Activated naive CD8-positive, alpha-beta T cell treated with anti-CD3 and anti-CD28 coated beads, Interleukin-2, amount 50 U/mL, for 24 hours (primary cell): ENCODE measurements around the gene CAPG.
A peak's percentile ranks its signal among the peaks of the same experiment; 100 is the strongest.
"Not testable (repeated sequence)": the region's sequence is repeated elsewhere in the genome, so short reads cannot be mapped to it uniquely, and the experiment has no call there.

Source experiments
- ATAC-seq: fragments of 150-1000 bp; cut with Tn5 transposase; one replicate; pipeline ENCODE4 v1.10.0; 2021
- DNase-seq: peaks from one replicate; pipeline ENCODE4 v3.0.0; 2021
- H3K27ac Mint-ChIP-seq: one replicate; pipeline ENCODE4 v1.8.0; 2021; ENCODE audit warnings: mild to moderate bottlenecking, mixed read lengths
- H3K27me3 Mint-ChIP-seq: one replicate; pipeline ENCODE4 v1.8.0; 2021; ENCODE audit warnings: mixed read lengths
- H3K36me3 Mint-ChIP-seq: one replicate; pipeline ENCODE4 v1.8.0; 2021; ENCODE audit warnings: low read depth, mixed read lengths
- H3K4me1 Mint-ChIP-seq: one replicate; pipeline ENCODE4 v1.8.0; 2021; ENCODE audit warnings: mixed read lengths
- H3K4me3 Mint-ChIP-seq: one replicate; pipeline ENCODE4 v1.8.0; 2021; ENCODE audit warnings: mild to moderate bottlenecking, moderate library complexity, mixed read lengths
- H3K9me3 Mint-ChIP-seq: one replicate; pipeline ENCODE4 v1.8.0; 2021; ENCODE audit warnings: mixed read lengths

Gene CAPG

GRCh38 chr2:85445316-85446295 lies 35.4 kb upstream of the CAPG start:
- Mint-ChIP-seq H3K27me3 (no peaks in the 10 kb centered on the region), H3K4me1 (no peaks in the 10 kb centered on the region), H3K27ac (no peak overlapping the region), H3K36me3 (no peaks in the 10 kb centered on the region), H3K4me3 (no peak overlapping the region), H3K9me3 (no peaks in the 10 kb centered on the region)
- DNase-seq = no peak
- ATAC-seq = no peak

DNA sequence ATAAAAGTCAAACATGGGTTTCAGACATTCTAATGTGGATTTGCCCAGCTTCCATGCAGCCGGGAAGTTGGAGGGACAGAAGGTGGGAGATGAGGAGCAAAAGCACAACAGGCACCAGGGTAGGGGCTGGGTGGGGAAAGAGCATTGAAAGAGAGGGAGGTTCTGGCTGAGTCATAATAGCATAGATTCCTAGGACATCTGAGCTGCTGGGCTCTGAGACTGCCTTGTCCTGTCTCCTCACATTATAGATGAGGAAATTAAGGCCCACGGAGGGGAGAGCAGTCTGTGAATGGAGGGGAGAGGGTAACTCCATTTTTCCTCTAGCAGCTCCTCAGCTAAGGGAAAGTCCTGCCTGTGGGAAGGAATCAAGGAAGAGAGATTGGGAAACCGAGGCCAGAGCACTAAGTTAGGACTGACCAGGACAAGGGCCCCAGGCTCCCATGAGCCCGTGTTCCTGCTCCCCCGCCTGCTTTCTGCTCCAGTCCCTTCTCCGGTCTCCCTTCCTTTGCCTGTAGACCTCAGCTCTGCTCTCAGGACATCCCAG lies 34.5 kb upstream of the CAPG start:
- H3K9me3 Mint-ChIP-seq = no peaks in the 10 kb centered on the region

DNA sequence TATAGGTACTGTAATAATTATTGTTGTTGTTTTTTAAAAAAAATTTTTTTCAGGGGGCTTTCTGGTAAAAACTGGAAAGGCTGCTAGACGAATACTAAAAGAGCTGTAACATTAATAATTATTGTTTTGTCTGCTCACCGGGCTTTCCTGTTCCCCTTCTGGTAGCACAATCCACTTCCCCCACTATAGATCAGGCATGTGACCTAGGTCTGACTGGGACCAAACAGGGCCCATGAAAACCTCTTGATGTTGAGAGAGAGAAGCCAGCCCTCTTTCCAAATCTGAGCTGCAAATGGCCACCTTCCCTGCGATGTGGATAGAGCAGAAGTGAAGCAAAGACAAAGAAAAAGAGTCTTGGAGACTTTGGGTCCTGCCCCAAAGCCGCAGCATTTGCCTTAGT lies 31.7 kb upstream of the CAPG start:
- no peak overlapping the region for H3K27ac Mint-ChIP-seq
- no peak overlapping the region for H3K4me3 Mint-ChIP-seq

More for the DNA sequence above, 34.5 kb upstream of the CAPG start:
- peaks cover 6% of the 10 kb centered on the region for H3K4me1 Mint-ChIP-seq
- H3K27me3 Mint-ChIP-seq = no peaks in the 10 kb centered on the region
- ATAC-seq (no peak), DNase-seq (no peak)
- H3K27ac Mint-ChIP-seq = no peak overlapping the region
- no peak overlapping the region for H3K4me3 Mint-ChIP-seq
- H3K36me3 Mint-ChIP-seq = no peaks in the 10 kb centered on the region

DNA sequence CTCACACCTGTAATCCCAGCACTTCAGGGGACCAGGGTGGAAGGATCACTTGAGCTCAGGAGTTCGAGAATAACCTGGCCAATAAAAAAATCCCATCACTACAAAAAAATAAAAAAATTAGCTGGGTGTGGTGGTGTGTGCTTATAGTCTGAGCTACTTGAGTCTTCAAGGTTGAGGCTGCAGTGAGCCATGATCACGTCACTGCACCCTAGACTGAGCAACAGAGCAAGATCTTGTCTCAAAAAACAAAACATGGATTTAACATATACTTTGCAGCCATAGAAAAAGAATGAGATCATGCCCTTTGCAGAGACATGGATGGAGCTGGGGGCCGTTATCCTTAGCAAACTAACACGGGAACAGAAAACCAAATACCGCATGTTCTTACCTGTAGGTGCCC lies 30.6 kb upstream of the CAPG start:
- H3K27ac Mint-ChIP-seq = no peak overlapping the region
- no peaks in the 10 kb centered on the region for H3K36me3 Mint-ChIP-seq
- no peak for ATAC-seq
- no peaks in the 10 kb centered on the region for H3K27me3 Mint-ChIP-seq
- H3K4me3 Mint-ChIP-seq = no peak overlapping the region
- H3K9me3 Mint-ChIP-seq = no peaks in the 10 kb centered on the region
- DNase-seq = no peak
- H3K4me1 Mint-ChIP-seq = peaks cover 30% of the 10 kb centered on the region

More for the DNA sequence above, 31.7 kb upstream of the CAPG start:
- ATAC-seq (no peak), DNase-seq (no peak)
- no peaks in the 10 kb centered on the region for H3K9me3 Mint-ChIP-seq
- H3K36me3 Mint-ChIP-seq = no peaks in the 10 kb centered on the region
- no peaks in the 10 kb centered on the region for H3K27me3 Mint-ChIP-seq
- peaks cover 28% of the 10 kb centered on the region for H3K4me1 Mint-ChIP-seq

- DNase-seq (peak; percentile 25), ATAC-seq (peak; percentile 20)
- H3K4me3 Mint-ChIP-seq = peak overlapping the region; percentile 84
- no peaks in the 10 kb centered on the region for H3K36me3 Mint-ChIP-seq
- no peaks in the 10 kb centered on the region for H3K27me3 Mint-ChIP-seq
- H3K4me1 Mint-ChIP-seq = peaks cover 31% of the 10 kb centered on the region
- no peaks in the 10 kb centered on the region for H3K9me3 Mint-ChIP-seq
- H3K27ac Mint-ChIP-seq = peak overlapping the region; percentile 73
Observed at GRCh38 chr2:85439986-85440385, 29.8 kb upstream of the CAPG start.

GRCh38 chr2:85439569-85439968 lies 29.4 kb upstream of the CAPG start:
- not testable (repeated sequence) for DNase-seq, ATAC-seq

GRCh38 chr2:85439025-85439472 lies 28.9 kb upstream of the CAPG start:
- Mint-ChIP-seq H3K4me3 (peak overlapping the region; percentile 84), H3K27ac (peak overlapping the region; percentile 59), H3K9me3 (no peaks in the 10 kb centered on the region), H3K36me3 (no peaks in the 10 kb centered on the region), H3K27me3 (no peaks in the 10 kb centered on the region), H3K4me1 (peaks cover 31% of the 10 kb centered on the region)
- no peak for ATAC-seq
- DNase-seq = no peak

More at GRCh38 chr2:85439569-85439968, 29.4 kb upstream of the CAPG start:
- Mint-ChIP-seq H3K4me1 (peaks cover 31% of the 10 kb centered on the region), H3K4me3 (peak overlapping the region; percentile 84), H3K27ac (peak overlapping the region; percentile 73)
- H3K9me3 Mint-ChIP-seq, H3K36me3 Mint-ChIP-seq, H3K27me3 Mint-ChIP-seq: not testable (repeated sequence)

- peaks cover 31% of the 10 kb centered on the region for H3K4me1 Mint-ChIP-seq
- ATAC-seq (peak; percentile 1), DNase-seq (no peak)
- H3K4me3 Mint-ChIP-seq = peak overlapping the region; percentile 84
- no peaks in the 10 kb centered on the region for H3K27me3 Mint-ChIP-seq
- H3K27ac Mint-ChIP-seq = peak overlapping the region; percentile 93
- H3K36me3 Mint-ChIP-seq = no peaks in the 10 kb centered on the region
- H3K9me3 Mint-ChIP-seq = no peaks in the 10 kb centered on the region
Observed at GRCh38 chr2:85438201-85439024, 28.2 kb upstream of the CAPG start.

GRCh38 chr2:85437488-85438200 lies 27.5 kb upstream of the CAPG start:
- Mint-ChIP-seq H3K4me3 (peak overlapping the region; percentile 84), H3K9me3 (no peaks in the 10 kb centered on the region), H3K27ac (peak overlapping the region; percentile 93), H3K4me1 (peaks cover 31% of the 10 kb centered on the region), H3K36me3 (no peaks in the 10 kb centered on the region), H3K27me3 (no peaks in the 10 kb centered on the region)
- peak; percentile 84 for ATAC-seq
- peak; percentile 79 for DNase-seq

DNA sequence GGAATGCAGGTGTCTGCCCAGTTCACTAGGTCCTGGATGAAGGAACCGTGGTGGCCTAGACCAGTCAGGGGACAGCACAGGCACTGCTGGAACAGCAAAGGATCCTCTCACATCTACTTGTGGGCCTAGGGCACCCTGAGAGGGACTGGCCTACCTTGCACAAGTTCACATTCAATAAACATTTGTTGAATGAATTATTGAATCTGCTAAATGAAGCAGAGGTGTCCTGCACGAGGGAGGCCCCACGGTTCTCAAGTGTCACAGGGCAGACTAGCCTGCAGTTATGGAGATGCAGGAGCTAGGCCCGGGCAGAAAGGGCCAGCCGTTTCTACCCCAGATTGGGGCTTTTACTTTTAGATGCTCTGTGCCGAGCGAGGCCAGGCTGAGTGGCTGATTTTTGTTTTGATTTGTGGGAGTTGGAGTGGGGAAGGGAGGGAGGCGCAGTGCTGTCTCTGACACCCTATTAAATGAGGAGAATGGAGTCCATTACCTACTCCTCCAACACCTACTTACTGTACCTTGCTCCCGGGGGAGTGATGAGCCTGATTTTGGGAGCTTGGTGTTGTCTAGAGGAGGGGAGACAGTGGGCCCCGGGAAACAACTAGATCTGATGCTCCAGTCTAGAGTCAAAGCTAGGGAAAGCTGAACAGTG lies 26.8 kb upstream of the CAPG start:
- Mint-ChIP-seq H3K27ac (peak overlapping the region; percentile 88), H3K27me3 (no peaks in the 10 kb centered on the region), H3K4me3 (peak overlapping the region; percentile 77), H3K36me3 (no peaks in the 10 kb centered on the region), H3K9me3 (no peaks in the 10 kb centered on the region), H3K4me1 (peaks cover 31% of the 10 kb centered on the region)
- no peak for DNase-seq
- ATAC-seq = no peak

- Mint-ChIP-seq H3K27me3 (no peaks in the 10 kb centered on the region), H3K4me1 (peaks cover 31% of the 10 kb centered on the region), H3K9me3 (no peaks in the 10 kb centered on the region), H3K4me3 (peak overlapping the region; percentile 27), H3K27ac (peak overlapping the region; percentile 88), H3K36me3 (no peaks in the 10 kb centered on the region)
- no peak for DNase-seq
- no peak for ATAC-seq
Observed at GRCh38 chr2:85435981-85436835, 26.0 kb upstream of the CAPG start.

DNA sequence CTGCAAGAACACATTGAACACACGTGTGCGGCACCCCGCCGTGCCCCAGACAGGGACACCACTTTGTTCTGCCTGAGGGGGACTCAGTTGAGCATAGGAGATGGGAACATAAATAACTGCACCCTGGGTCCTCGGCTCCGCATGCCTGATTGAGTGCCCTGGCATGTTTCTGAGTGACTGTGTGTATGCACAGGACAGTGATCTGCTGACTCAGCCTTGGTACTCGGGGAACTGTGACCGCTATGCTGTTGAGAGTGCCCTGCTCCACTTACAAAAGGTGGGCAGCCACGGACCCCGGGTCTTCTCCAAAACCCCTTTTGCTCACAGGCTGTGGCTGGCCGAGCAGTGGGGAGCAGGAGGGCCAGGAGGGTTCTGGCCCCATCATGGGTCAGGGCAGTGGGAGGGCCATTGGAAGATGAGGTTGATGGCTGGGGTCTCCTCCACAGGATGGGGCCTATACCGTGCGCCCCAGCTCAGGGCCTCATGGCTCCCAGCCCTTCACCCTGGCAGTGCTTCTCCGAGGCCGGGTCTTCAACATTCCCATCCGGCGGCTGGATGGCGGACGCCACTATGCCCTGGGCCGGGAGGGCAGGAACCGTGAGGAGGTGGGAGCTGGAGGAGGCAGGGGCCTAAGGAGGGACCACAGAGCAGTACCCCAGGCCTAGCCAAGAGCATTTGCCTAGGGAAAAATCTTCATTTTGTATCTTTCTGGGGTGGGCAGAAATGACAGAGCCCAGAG lies 25.2 kb upstream of the CAPG start:
- no peak overlapping the region for H3K27ac Mint-ChIP-seq
- no peaks in the 10 kb centered on the region for H3K27me3 Mint-ChIP-seq
- H3K4me1 Mint-ChIP-seq = peaks cover 31% of the 10 kb centered on the region
- H3K9me3 Mint-ChIP-seq = no peaks in the 10 kb centered on the region
- H3K4me3 Mint-ChIP-seq = no peak overlapping the region
- DNase-seq = no peak
- ATAC-seq = no peak
- H3K36me3 Mint-ChIP-seq = no peaks in the 10 kb centered on the region
